Mammary epithelial cell (primary cell): Measurements from ENCODE around the gene ATG7.

ENCODE experiments used
- EZH2 ChIP-seq: IDR thresholded peaks from 2 replicates; pipeline ENCODE4 v1.6.1; 2012; ENCODE audit warnings: low read length, inconsistent platforms, borderline replicate concordance
- TF ChIP-seq, protein P1 (sequence below), 2 donors: IDR thresholded peaks in 1 of 2; conservative IDR thresholded peaks in 1 of 2; 2 replicates each; pipeline ENCODE4 v1.5.1; 2011 to 2012; ENCODE audit warnings: inconsistent platforms in 2 of 2, low read length in 2 of 2, mild to moderate bottlenecking in 2 of 2, control low read depth in 1 of 2, low read depth in 1 of 2; ENCODE audit not compliant: insufficient read depth in 1 of 2; ENCODE audit errors: extremely low read depth in 1 of 2

DNA sequence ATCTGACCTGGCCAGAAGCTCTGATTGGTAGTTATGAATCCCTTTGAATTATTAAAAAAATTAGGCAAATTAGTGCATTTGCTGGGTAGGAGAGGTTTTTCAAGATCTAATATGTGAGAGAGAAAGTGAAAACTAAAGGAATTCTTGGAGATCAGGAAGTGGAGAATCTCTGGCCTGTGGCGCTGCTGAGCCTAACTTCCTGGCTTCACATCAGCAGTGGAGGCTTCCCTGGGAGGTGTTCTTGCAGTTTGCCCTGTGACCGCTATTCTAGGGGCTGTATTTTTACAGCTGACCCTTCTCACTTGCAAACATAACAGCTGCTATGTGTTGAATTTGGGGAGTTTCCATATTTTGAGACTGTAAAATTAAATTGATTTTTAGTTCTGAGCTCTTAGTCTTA, 166.4 kb downstream of the ATG7 start:
- TF ChIP-seq, protein P1, sequence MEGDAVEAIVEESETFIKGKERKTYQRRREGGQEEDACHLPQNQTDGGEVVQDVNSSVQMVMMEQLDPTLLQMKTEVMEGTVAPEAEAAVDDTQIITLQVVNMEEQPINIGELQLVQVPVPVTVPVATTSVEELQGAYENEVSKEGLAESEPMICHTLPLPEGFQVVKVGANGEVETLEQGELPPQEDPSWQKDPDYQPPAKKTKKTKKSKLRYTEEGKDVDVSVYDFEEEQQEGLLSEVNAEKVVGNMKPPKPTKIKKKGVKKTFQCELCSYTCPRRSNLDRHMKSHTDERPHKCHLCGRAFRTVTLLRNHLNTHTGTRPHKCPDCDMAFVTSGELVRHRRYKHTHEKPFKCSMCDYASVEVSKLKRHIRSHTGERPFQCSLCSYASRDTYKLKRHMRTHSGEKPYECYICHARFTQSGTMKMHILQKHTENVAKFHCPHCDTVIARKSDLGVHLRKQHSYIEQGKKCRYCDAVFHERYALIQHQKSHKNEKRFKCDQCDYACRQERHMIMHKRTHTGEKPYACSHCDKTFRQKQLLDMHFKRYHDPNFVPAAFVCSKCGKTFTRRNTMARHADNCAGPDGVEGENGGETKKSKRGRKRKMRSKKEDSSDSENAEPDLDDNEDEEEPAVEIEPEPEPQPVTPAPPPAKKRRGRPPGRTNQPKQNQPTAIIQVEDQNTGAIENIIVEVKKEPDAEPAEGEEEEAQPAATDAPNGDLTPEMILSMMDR (conservative IDR thresholded peaks at IDR 0.05 in 1 of 2, IDR thresholded peaks at IDR 0.05 in 1 of 2; ENCODE audit: extremely low read depth in 1 of 2, insufficient read depth in 1 of 2, low read depth in 1 of 2, low read length in 2 of 2), result no peak
- TF ChIP-seq EZH2, result no peak
